ENCODE measurements around the gene ADNP. TPM values are rescaled to one million over a fixed set of nuclear protein-coding genes. Genes with fewer than 3 reads are reported as not detected.

ADNP gene
- total RNA-seq, 4 donors from 2014 or later = 51.8 to 64.3 (median 58.2) TPM

DNA sequence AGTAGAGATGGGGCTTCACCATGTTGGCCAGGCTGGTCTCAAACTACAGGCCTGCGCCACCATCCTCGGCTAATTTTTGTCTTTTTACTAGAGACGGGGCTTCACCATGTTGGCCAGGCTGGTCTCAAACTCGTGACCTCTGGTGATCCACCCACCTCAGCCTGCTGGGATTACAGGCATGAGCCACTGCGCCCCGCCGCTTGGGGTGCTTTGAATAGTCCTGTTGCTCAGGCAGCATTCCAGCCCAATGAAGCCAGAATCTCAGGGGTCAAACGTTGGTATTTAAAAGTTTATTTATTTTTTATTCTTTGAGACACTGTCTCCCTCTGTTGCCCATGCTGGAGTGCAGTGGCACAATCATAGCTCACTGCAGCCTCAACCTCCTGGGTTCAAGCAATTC lies 38.7 kb upstream of the ADNP start:
- Histone ChIP-seq H3K27ac (no peak overlapping the region), H3K4me3 (no peak overlapping the region), H3K27me3 (no peaks in the 10 kb centered on the region), H3K4me1 (no peaks in the 10 kb centered on the region), H3K36me3 (no peaks in the 10 kb centered on the region), H3K9me3 (no peaks in the 10 kb centered on the region)
- DNase-seq = no peak
- TF ChIP-seq, protein P1, sequence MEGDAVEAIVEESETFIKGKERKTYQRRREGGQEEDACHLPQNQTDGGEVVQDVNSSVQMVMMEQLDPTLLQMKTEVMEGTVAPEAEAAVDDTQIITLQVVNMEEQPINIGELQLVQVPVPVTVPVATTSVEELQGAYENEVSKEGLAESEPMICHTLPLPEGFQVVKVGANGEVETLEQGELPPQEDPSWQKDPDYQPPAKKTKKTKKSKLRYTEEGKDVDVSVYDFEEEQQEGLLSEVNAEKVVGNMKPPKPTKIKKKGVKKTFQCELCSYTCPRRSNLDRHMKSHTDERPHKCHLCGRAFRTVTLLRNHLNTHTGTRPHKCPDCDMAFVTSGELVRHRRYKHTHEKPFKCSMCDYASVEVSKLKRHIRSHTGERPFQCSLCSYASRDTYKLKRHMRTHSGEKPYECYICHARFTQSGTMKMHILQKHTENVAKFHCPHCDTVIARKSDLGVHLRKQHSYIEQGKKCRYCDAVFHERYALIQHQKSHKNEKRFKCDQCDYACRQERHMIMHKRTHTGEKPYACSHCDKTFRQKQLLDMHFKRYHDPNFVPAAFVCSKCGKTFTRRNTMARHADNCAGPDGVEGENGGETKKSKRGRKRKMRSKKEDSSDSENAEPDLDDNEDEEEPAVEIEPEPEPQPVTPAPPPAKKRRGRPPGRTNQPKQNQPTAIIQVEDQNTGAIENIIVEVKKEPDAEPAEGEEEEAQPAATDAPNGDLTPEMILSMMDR (IDR thresholded peaks at IDR 0.05) = no peak
- TF ChIP-seq POLR2A (IDR thresholded peaks at IDR 0.05) = no peak

DNA sequence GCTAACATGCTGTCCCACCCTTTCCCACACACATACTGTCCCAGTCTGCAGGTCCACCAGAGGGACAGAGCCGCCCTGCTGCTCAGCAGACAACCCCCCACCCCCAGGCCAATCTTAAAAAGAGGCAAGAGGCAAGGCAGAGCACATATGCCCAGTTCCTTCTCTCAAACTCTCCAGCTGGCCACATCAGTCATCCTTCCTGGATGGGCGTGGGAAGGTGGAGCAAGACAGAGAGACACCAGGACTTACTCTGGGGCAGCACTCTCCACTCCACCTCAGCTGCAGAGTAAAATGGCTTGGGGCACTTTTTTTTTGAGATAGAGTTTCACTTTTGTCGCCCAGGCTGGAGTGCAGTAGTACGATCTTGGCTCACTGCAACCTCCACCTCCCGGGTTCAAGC lies 38.2 kb upstream of the ADNP start:
- DNase-seq = no peak
- Histone ChIP-seq H3K27me3 (no peaks in the 10 kb centered on the region), H3K4me1 (no peaks in the 10 kb centered on the region), H3K4me3 (no peak overlapping the region), H3K36me3 (no peaks in the 10 kb centered on the region), H3K27ac (no peak overlapping the region), H3K9me3 (no peaks in the 10 kb centered on the region)
- no peak for TF ChIP-seq POLR2A (IDR thresholded peaks at IDR 0.05)
- TF ChIP-seq, protein P1 (IDR thresholded peaks at IDR 0.05) = no peak

DNA sequence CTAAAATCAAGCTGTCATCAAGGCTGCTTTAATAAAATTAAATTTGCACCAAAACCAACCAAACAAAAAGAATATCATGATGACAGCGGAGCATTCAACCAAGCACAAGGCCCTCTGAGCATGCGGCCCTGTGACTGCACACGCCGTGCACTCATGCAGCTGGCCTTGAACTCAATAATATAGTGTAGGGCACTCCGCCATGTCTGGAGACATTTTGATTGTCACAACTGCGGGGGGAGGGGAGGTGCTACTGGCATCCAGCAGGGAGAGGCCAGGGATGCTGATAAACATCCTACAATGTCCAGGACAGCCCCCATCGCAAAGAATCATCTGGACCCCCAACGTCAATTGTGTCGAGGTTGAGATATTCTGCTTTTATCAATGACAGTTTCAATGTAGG lies 37.1 kb upstream of the ADNP start:
- H3K4me1 ChIP-seq = no peaks in the 10 kb centered on the region
- H3K9me3 ChIP-seq = no peaks in the 10 kb centered on the region
- H3K4me3 ChIP-seq = no peak overlapping the region
- DNase-seq = no peak
- TF ChIP-seq POLR2A (IDR thresholded peaks at IDR 0.05) = no peak
- TF ChIP-seq, protein P1 (IDR thresholded peaks at IDR 0.05) = no peak
- no peaks in the 10 kb centered on the region for H3K27me3 ChIP-seq
- H3K27ac ChIP-seq = no peak overlapping the region
- H3K36me3 ChIP-seq = no peaks in the 10 kb centered on the region

DNA sequence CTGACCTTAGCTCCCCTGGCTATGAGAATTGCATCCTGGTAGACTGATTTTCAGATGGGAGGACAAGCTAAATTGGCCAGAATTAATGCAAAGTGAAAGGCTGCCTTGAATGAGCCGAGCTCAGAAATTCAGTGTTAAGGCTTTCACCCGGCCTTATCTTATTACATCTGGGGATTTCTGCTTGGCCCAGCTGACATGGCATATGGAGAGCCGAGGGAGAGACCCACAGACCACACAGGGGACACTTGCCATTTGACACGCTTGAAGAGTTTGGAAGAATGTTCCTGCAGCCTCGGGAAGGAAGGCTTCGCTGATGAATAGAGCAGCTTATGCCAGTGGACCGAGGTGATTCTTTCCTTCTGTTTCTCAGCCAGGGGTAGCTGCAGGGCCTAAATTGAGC lies 36.3 kb upstream of the ADNP start:
- TF ChIP-seq, protein P1 (IDR thresholded peaks at IDR 0.05) = no peak
- TF ChIP-seq POLR2A (IDR thresholded peaks at IDR 0.05) = no peak
- H3K27me3 ChIP-seq = no peaks in the 10 kb centered on the region
- DNase-seq = no peak
- H3K27ac ChIP-seq = no peak overlapping the region
- H3K9me3 ChIP-seq = no peaks in the 10 kb centered on the region
- no peak overlapping the region for H3K4me3 ChIP-seq
- H3K36me3 ChIP-seq = no peaks in the 10 kb centered on the region
- H3K4me1 ChIP-seq = no peaks in the 10 kb centered on the region

DNA sequence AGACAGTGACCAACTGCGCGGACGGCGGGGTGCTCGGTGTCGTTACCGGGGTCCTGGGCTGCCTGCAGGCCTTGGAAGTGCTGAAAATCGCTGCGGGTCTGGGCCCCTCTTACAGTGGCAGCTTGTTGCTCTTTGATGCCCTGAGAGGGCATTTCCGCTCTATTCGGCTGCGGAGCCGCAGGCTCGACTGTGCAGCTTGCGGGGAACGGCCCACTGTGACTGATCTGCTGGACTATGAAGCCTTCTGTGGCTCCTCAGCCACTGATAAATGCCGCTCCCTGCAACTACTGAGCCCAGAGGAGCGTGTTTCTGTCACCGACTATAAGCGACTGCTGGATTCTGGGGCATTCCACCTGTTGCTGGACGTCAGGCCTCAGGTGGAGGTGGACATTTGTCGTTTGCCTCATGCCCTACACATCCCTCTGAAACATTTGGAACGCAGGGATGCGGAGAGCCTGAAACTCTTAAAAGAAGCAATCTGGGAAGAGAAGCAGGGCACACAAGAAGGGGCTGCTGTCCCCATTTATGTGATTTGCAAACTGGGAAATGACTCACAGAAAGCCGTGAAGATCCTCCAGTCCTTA lies 28.4 kb upstream of the ADNP start:
- Histone ChIP-seq H3K27me3 (no peaks in the 10 kb centered on the region), H3K4me1 (peaks cover 0 to 36% (median 15%) of the 10 kb centered on the region in 4 donors), H3K4me3 (peak overlapping the region; percentile 80 to 98 (median 94)), H3K36me3 (peaks cover 0 to 4% (median 0%) of the 10 kb centered on the region in 3 donors), H3K9me3 (no peaks in the 10 kb centered on the region), H3K27ac (peak overlapping the region in 2 of 4 donors; percentile 77 to 84)
- DNase-seq = no peak
- TF ChIP-seq POLR2A (IDR thresholded peaks at IDR 0.05) = no peak
- TF ChIP-seq, protein P1 (IDR thresholded peaks at IDR 0.05) = no peak

All from Peyer's patch (tissue), 4 donors.